A549 treated with AZD2906 at 1 μM for 4 hours (cell line): ENCODE measurements around the gene LRRC47. TPM values are rescaled to one million over a fixed set of nuclear protein-coding genes. Genes with fewer than 3 reads are reported as not detected.

Experiments used
- total RNA-seq: library from RNA; stranded (reverse); fragments of 200-300 nt; extraction: Qiagen RNA extraction; gene quantifications from 5 replicates; pipeline ENCODE4 v1.2.3, GENCODE V29; 2022

LRRC47 gene
- 28.3 to 34.2 TPM (median 31.2 TPM) in 5 replicates for total RNA-seq

DNA sequence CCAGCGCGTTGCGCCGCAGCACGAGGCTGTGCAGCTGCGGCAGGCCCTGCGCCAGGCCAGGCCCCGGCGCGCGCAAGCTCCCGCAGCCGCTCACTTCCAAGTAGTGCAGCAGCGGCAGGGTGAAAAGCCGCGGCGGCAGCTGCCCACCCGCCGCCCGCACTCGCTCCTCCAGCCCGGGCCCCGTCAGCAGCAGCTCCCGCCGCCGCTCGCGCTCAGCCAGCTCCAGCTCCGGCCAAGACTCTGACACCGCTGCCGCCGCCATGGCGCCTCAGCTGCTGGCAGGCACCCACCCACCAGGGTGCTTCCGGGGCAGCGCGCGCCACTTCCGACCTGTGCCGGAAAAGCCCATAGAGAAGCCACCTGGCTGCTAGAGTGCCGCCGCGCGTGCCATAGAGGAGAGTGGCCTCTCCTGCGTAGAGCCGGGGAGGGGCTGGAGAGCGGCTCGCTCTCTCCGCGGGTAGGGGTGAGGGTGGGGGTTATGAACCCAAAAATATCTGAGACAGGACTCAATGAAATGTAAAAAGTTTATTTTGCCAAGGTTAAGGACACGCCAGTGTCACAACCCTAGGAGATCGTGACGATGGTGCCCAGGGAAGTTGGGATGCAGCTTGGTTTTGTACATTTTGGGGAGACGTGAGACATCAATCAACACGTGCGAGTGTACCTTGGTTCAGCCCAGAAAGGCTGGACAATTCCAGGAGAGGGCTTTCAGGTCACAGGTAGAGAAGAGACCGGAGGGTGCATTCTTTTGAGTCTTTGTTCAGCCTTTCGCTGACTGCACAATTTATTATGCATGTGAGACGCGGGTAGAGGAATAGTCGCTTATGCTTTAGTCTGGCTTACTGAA lies at the start of gene LRRC47:
Gene LRRC47 (minus strand): TSS at position 284 of the 847 bp plus-strand sequence. CDS start 22 bp downstream, at position 262.

DNA sequence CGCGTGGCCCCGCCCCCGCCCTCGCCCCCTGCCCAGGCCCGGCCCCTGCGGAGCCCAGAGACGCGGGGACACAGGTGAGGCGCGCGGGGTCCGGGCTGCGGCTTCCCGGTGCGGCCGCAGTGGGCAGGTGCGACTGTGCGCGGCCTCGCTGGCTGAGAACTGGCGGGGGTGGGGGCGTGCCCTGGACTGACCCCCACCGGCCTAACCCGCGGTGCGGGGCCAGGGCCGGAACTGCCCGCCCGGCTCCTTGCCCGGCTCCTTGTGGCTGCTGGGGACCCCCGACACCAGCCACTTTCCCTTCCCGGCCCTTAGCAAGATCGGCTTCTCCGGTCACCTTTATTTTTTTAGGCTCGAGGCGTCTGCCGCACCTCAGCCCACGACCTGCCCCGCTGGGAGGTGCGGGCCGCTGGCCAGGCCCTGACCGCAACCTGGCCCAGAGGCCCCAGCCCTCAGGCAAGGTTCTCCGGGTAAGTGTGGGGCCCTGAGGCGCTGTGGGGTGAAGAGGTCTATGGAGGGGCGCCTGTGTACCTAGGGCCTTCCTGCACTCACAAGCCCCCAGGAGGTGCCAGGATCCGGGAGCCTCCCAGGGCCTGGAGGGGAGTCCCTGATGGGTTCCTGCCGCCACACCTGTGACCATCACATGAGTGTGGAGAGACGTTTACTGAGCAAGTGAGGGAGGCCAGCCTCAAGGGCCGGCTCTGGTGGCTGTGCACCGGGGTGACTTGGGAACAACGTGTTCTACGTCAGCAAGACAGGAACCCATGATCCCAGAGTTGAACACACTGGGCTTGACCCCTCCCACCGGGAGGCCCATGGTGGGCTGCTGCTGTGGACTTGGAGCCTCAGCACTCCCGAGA lies 23.4 kb downstream of the LRRC47 start, which contains the start of gene SMIM1:
Gene SMIM1 (plus strand): TSS at position 35 of the 857 bp plus-strand sequence. CDS start 2,625 bp downstream, outside the sequence.

GRCh38 chr1:3752400-3752945 lies 43.8 kb downstream of the LRRC47 start, which contains the start of gene CCDC27:
Gene CCDC27, plus strand, starts transcription at chr1:3752450. Its CDS starts 32 bp downstream, at chr1:3752482.

Other genes with a start within 250 kb of the LRRC47 start
- gene MEGF6, start 185.0 kb downstream of the LRRC47 start, total RNA-seq, result 6.3 to 10.6 TPM (median 8.0 TPM) in 5 replicates
- 27.2 to 31.5 TPM (median 29.8 TPM) in 5 replicates for gene TPRG1L, start 171.5 kb downstream of the LRRC47 start, total RNA-seq
- 14.2 to 19.8 TPM (median 18.8 TPM) in 5 replicates for gene WRAP73, start 146.4 kb downstream of the LRRC47 start, total RNA-seq
- 0.72 to 0.90 TPM (median 0.78 TPM) in 5 replicates for gene TP73, start 144.0 kb downstream of the LRRC47 start, total RNA-seq
- gene CCDC27, start 44.0 kb downstream of the LRRC47 start, total RNA-seq, result not detected in 5 replicates
- 0.89 to 2.2 TPM (median 1.5 TPM) in 5 replicates for gene SMIM1, start 23.7 kb downstream of the LRRC47 start, total RNA-seq
- 14.1 to 17.4 TPM (median 16.7 TPM) in 5 replicates for gene CEP104, start 60.7 kb upstream of the LRRC47 start, total RNA-seq
- 2.9 to 4.3 TPM (median 3.4 TPM) in 5 replicates for gene DFFB, start 61.0 kb upstream of the LRRC47 start, total RNA-seq
- 22.2 to 24.8 TPM (median 23.1 TPM) in 5 replicates for gene C1orf174, start 103.8 kb upstream of the LRRC47 start, total RNA-seq